Stimulated activated CD4-positive, alpha-beta T cell treated with anti-CD3 and anti-CD28 coated beads, Interleukin-15, amount 100 ng/mL, for 24 hours (primary cell): ENCODE results near the gene PTRH2.

Experiments used
- DNase-seq: peaks from one replicate; pipeline ENCODE4 v3.0.0-alpha.2; 2020

The PTRH2 gene

GRCh38 chr17:59716427-59716826 is 9.2 kb upstream of the PTRH2 start:
- DNase-seq = no peak

GRCh38 chr17:59714255-59714654 is 7.0 kb upstream of the PTRH2 start:
- no peak for DNase-seq

- no peak for DNase-seq
Observed at GRCh38 chr17:59712862-59713261, 5.6 kb upstream of the PTRH2 start.

GRCh38 chr17:59711936-59712335 is 4.7 kb upstream of the PTRH2 start:
- no peak for DNase-seq

- DNase-seq = no peak
Observed at GRCh38 chr17:59707971-59708430, 771 bp upstream of the PTRH2 start.

GRCh38 chr17:59702304-59702703 is 4.9 kb downstream of the PTRH2 start:
- no peak for DNase-seq

- DNase-seq = no peak
Observed at GRCh38 chr17:59699786-59700185, 7.4 kb downstream of the PTRH2 start.

GRCh38 chr17:59699218-59699617 is 8.0 kb downstream of the PTRH2 start:
- DNase-seq = no peak

GRCh38 chr17:59698143-59698542 is 9.1 kb downstream of the PTRH2 start:
- DNase-seq = no peak

- no peak for DNase-seq
Observed at GRCh38 chr17:59696682-59697277, 10.4 kb downstream of the PTRH2 start.

GRCh38 chr17:59695945-59696681 is 11.1 kb downstream of the PTRH2 start:
- no peak for DNase-seq

- no peak for DNase-seq
Observed at GRCh38 chr17:59694344-59694743, 12.9 kb downstream of the PTRH2 start.

GRCh38 chr17:59693582-59693981 is 13.6 kb downstream of the PTRH2 start:
- DNase-seq = no peak

GRCh38 chr17:59688496-59688895 is 18.7 kb downstream of the PTRH2 start:
- DNase-seq = no peak

GRCh38 chr17:59688008-59688407 is 19.2 kb downstream of the PTRH2 start:
- no peak for DNase-seq

GRCh38 chr17:59684967-59685366 is 22.3 kb downstream of the PTRH2 start:
- DNase-seq = no peak

- DNase-seq = no peak
Observed at GRCh38 chr17:59683283-59683682, 23.9 kb downstream of the PTRH2 start.

- no peak for DNase-seq
Observed at GRCh38 chr17:59680314-59680713, 26.9 kb downstream of the PTRH2 start.

GRCh38 chr17:59678918-59679317 is 28.3 kb downstream of the PTRH2 start:
- DNase-seq = no peak

GRCh38 chr17:59676716-59677115 is 30.5 kb downstream of the PTRH2 start:
- no peak for DNase-seq

- DNase-seq = no peak
Observed at GRCh38 chr17:59675231-59675630, 32.0 kb downstream of the PTRH2 start.

GRCh38 chr17:59671386-59671785 is 35.8 kb downstream of the PTRH2 start:
- DNase-seq = no peak

- DNase-seq = no peak
Observed at GRCh38 chr17:59669944-59670343, 37.3 kb downstream of the PTRH2 start.

- no peak for DNase-seq
Observed at GRCh38 chr17:59669411-59669810, 37.8 kb downstream of the PTRH2 start.

- no peak for DNase-seq
Observed at GRCh38 chr17:59668816-59669215, 38.4 kb downstream of the PTRH2 start.
